Stimulated activated CD4-positive, alpha-beta T cell treated with anti-CD3 and anti-CD28 coated beads, TNF-alpha, amount 100 ng/mL, for 4 hours (primary cell): ENCODE measurements around the gene GNAZ.

ENCODE experiments used
- DNase-seq, 3 experiments: peaks; one replicate each; pipeline ENCODE4 v3.0.0-alpha.2; 2020; ENCODE audit warnings: low read depth in 3 of 3

GNAZ gene

DNA sequence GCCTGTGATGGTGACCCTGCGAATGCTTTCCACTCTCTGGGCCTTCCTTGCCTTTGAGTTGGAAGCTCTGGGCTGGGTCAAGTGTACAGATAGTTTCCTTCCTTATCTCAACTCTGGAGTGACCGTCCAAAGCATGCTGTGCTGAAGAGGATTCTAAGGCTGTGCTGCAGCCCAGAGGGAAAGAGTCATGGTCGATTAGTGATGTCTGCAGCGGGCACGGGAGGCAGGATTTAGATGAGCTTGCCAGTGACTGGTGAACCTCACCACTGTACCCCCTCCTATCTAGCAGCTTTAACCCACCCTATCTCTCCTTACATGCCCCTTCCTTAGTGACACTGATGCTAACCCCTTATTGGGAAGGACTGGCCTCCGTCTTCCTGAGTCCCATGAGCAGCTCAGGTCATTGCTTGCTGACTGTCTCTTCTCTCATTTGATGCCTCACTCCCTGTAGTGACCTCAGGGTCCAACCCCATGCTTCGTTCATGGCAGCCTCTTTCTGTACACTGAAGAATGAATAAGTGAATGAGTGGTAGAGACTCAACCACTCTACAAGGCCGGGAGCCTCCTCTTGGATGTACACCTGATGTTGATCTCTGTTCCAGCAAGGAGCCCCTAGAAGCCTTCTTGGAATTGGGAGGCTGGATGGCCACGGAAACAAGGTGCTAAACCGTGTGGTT is 6.7 kb downstream of the GNAZ start:
- DNase-seq, result no peak

DNA sequence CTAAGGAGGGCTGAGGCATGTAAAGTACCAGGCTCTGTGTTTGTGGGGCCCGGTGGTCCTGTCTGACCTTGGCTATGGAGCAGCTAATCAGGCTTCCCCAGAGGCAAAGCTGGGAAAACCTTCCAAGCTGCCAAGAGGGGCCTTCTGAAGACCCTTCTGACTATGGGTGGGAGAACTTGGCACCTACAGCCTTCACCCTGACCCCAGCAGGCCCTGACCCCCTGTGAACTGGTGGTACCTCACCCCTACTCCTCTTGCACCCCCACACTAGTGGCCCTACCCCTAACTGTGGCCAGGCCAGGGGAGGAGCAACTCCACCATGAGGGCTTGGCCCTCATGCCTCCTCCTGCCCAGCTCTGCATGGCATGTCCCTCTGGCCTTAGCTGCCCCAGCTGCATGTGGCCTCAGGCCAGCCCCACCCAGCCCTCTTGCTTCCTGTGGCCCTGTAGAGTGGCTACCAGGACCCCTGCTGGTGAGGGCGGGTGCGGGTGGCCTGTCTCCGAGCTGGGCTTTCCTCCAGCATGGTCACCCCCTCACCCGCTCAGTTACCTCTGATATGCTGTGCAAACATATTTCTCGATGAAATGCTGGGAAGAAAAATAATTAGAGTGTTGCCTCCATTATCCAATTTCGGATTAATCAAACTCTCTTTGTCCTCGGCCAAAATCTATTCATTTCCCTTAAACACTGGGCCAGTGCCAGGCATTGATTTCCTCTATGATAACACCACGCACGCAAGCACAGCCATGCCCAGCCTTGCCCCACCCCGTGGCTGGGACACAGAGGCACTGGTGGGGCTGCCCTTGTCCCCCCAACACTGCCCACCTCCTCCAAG is 7.5 kb downstream of the GNAZ start:
- DNase-seq, result no peak

DNA sequence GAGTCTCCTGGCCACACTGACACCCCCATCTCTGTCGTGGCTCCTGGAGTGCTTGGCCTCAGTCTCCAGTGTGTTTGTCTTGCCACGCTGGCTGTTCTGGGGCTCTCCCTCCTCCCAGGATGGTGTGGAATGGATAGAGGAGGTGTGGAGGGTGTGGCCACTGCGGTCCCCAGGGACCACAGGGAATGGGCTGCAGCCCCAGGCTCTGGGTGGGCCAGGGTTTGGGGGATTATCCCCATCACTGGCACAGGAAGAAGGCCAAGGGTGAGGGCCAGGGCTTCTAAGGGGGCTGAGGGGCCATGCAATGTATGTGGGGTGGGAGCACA is 8.1 kb downstream of the GNAZ start:
- DNase-seq, result no peak

DNA sequence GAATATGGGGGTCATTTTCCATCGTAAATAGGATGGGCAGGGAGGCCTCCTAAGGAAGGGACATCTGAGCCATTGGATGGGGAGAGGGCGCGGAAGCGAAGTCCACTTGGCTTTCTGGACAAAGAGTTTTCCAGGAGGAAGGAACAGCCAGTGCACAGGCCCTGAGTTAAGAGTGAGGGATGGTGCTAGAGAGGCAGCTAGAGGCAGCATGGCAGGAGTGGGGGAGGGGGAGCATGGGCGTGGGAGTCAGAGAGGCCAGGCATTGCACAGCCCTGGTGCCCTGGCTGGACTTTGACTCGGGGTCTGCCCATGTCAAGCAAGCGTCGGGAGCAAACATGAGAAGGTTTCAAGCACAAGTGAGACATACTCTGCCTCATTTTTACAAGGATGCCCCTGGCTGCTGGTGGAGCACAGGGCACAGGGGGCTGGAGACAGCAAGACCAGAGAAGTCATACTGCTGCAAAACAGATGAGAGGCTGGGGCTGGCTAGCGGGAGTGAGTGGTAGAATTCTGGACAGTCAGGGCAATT is 9.0 kb downstream of the GNAZ start:
- no peak for DNase-seq

DNA sequence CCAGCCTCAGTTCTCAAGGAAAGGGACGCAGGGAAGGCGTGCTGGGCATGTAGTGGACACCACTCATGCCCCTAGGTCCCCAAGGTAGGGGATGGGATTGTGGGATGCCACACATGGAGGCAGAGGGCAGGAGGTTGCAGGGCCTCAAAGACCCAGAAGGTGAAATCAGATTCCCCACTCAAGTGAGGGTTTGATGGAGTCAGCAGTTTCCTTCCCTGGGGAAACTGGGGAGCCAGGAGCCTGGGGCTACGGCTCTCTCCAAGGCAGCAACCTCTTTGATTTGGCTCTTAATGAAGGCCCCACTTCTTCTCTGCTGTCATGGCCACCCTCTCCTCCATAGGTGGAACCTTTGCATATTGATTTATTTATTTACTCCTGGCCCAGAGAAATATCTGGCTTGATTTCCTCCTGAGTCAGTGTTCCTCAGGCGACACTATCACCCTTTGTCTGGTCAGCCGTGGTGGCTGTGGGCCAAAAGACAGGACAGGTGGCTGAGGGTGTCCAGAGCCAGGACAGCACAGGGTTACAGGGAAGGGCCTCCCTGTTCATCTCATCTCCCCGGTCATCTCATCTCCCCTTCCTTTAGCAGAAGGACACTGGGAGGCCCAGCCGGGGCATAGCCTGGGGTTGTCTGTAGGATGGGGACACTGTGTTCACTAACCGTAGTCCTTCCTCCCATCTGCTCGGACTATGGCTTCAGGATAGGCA is 9.6 kb downstream of the GNAZ start:
- no peak for DNase-seq

DNA sequence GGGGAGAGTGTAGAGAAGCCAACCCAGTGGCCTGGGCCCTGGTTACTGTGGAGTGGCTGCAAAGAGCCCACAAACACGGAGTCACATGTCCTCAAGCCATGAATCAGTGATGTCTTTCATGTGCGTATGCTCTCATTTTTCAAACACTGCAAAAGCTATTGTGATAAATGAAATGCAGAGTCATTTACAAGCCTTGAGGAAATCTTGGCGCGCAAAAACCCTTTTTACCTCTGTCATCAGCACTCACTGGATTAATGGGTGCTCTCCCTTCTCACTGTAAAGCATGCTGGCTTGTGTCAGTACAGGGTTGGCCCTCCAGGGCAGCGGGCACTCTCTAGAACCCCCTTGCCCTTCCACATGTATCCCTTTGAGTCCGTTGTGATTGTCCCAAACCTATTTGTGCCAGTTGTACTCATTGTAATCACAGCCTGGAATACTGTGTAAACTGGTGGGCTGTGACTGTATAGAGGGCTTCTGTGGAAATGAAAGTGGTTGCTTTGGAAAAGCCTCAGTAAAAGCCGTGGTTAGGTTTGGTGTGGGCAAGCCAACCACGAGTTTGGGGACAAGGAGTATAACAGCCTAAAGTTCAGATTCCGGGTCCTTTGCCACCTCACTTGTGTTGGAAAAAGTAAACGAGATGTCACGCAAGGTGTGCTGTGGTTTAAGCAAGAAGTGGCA is 10.4 kb downstream of the GNAZ start:
- DNase-seq, result no peak

DNA sequence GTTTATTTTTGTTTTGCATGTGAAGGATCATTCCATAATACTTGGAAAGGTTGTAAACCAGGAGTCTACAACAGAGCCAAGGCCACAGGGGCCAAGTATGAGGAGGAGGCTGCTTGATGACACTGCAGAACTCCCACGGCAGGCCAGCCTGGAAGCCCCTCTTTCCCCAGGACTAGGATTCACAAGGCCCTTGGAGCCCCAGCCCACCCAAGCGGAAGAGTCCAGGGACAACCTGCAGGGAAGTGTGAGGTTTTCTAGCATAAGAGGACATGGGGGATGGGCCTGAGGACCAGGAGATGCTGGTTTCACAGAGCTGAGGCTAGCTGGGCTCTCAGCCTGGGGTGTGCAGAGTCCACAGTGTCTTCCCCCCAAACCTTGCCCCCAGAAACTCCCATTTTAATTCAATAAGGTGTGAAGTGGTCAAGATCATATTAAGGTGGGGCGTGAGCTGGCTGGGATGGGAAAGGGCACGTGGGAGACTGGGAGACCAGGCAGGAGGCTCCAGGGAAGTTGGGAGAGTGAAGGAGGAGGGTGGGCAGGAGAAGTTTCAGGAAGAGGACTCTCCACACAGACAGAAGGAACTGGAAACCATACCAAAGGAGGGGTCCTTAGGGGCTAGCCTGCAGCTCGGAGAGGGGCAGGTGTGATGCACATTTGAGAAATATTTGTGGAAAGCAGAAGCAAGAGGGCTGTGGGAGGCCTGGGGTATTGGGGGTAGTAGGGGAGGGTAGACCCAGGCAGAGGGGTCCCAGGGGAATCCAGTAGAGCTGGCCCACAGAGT is 12.4 kb downstream of the GNAZ start:
- DNase-seq, result no peak

DNA sequence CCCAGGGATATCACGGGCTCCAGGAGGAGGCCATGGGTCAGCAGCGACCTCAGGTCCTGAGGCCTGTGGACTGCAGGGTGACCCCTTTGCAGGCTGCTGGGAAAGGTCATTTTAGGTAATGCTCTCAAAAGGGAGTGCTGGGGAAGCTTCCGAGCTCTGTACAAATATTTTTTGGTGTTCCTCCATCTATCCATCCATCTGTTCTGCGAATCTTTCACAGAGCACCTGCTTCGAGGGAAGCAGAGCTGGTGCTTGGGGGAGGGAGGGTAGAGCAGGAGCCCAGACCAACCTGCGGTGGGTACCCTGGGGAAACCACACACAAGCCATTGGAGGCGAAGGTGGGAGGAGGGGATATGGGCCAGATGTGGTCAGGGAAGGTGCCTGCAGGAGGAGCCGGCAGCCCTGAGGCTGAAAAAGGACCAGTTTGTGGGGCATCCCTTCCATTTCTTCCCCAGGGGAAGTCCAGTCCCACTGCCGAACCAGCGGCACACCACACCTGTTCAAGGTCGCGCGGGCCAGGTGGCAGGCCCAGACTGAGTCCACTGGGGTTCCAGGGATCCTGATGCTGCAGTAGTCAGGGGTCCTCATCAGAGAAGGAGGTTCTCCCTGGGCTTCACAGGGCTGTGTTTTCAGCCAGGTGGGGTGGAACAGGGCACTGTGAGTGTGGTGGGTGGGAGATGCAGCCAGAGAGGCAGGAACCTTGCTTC is 13.1 kb downstream of the GNAZ start:
- no peak for DNase-seq

DNA sequence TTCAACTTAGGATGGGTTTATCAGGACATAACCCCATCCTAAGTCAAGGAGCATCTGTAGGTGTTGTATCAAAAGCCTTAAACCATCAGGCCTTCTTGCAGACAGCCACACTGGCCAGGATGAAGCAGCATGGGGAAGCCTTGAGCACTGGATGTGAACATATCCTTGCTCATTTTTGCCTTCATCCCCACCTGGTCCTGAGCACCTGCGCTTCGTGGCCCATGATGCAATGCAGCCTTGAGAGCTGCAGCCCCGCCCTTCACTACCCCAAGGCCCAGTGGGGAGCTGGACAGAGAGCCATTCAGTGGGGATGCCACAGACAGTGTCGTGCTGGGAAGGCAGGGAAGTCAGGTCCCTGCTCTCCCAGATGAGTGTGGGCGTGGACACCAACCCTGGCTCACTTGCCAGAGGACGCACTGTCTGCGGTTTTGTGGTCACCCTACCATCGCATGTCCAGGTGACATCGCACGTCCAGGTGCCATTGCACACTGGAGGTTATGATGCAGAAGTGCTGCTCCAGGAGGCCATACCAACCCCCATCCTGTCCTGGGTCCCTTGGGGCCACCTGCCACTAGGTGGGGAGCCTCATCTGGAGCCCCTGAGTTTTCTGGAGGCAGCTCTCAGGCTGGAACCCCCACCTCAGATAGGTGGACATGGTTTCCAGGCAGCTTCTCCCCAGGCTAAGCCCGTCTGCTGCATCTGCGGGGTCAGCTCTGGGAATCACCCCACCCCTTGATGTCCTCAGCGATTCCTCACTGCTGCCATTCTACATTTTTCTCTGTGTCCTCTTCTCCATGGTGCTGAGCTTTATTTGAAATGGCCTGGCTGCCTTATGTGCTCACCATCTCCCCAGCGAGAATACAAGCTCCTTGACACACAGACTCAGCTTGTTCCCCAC is 14.4 kb downstream of the GNAZ start:
- no peak for DNase-seq

DNA sequence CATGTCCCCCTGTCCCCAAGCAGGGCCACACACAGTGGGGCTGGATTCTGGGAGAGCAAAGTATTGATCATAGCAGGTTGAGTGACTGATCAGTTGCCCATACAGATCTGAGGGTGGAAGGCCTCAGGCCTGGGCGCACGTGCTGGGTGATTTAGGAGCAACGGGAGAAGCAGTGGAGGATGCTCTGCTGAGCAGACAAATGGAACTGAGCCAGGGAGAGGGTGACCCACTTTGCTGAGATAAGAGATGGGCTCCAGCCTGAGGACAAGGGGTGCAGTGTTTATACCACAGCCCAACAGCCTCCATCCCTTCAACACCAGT is 15.0 kb downstream of the GNAZ start:
- no peak for DNase-seq

DNA sequence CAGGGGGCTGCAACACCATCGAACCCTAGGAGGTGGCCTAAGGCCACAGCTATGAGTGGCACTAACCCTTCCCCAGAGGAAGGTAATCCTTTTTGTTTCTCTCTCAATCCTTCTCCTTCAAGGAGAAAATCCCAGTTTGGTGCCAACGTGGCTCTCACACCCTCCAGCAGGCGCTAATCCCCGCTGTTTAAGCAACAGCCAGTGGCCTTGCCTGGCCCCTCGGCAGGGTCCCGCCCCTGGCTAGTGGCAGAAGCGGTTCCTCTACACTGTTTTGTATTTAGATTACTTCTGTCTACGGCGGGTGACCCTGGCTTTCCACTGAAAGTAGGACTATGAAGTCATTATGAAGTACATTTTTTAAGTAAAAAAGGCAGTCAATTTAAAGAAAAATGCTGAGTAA is 15.5 kb downstream of the GNAZ start:
- DNase-seq, result no peak

DNA sequence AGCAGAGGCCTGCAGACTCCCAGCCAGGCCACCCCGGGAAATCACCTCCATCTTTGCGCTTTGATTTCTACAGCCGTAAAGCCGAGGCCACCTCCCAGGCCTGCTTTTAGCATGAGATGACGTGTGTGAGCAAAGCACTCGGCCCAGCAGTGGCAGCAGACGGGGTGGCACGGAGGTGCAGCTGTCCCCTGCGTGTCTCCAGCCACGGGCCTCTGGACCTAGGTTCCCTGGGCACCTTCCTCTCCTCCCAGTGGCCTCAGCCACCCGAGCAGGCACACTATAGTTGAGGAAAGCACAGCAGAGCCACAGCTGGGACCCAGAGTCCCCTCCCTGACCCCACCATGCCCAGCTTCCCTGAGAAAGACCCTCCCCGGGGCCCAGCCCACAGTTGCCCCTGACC is 15.9 kb downstream of the GNAZ start:
- DNase-seq, result no peak

DNA sequence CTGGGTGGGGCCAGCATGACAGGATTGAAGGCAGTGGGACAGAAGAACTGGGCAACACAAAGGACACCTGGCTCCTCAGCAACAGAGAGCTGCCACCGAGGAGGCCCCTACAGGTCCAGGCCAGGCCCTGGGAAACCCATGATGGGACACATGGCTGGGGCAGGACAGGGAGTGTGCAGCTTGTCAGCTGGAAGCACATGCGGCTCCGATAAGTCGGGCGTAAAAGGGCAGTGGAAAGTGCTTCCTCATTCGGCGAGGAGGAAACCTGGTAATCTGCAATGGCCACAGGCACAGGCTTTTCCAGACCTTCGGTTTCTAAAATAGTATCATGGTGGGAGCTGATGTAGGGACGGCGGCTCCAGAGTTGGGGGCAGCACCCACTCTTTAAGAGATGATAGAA is 16.5 kb downstream of the GNAZ start:
- DNase-seq, result no peak

DNA sequence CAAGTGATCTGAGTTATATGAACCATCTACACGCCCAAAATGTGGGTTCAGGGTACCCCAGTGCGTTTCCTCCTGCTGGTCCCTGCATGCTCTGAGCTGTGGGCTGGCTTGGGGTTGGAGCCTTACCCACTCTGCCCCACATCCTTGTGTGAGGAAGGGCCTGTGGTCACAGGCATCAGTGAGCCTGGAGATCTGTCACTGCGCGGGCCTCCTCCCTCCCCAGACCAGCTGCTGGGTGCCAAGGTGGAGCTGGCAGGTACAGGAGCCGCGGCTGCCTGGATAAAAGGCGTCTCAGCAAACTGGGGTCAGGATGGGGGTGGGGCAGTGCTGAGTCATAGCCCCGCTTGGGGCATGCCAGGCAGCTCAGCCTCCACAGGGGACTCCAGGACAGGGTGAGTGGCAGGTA is 17.9 kb downstream of the GNAZ start:
- no peak for DNase-seq

DNA sequence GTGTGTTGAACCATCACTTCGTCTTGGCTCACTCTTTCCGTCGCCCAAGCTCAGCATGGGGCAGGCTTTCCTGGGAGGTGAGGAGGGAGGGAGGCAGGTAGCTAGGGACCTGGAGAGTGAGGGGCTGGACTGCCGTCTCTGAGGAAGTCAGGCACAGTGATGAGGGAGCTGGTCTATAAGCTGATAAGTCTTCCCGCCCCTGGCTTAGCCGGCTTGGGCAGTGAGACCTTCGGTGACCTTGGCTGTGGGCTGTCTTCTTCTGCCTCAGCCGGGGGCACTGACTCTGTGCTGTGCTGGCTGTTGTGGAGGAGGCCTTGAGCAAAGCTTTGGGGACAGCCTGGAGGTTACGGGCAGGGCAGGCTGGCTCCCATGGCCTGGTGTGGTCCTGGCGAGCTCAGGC is 18.7 kb downstream of the GNAZ start:
- no peak for DNase-seq

DNA sequence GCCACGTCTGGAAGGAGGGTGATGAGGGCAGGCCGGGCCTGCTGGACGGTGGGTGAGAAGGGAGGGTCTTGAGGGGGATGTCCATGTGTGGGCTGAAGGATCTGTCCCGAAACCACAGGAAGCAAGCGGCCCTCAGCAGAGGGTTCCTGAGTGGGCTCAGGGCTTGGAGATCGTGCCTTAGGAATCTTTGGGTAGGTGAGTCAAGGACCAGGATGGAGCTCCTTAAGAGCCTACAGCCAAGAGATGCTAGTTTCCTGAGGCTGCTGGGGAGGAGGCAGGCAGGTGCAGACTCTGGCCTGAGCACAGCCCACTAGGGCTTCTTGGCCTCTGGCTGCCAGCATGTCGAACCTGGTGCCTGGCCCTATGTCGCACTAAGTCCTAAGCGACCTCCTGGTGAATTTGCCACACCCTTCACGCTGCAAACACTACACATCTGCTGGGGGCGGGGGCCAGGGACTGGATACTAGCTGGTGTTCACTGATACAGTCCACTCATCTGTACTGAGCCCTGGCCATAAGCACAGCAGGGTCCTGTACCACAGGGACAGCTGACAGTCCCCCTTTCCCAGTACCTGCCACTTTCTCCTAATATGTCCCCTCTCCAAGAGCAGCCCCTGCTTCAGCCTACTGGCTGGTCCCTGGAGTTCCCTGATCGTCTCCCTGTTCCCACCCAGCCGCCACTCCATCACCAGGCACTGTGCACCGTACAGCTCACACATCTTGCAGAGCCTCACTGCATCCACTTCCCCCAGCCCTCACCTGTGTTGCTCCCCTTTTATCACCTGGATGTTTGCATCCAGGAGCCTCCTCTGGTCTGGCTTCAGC is 19.5 kb downstream of the GNAZ start:
- no peak for DNase-seq

DNA sequence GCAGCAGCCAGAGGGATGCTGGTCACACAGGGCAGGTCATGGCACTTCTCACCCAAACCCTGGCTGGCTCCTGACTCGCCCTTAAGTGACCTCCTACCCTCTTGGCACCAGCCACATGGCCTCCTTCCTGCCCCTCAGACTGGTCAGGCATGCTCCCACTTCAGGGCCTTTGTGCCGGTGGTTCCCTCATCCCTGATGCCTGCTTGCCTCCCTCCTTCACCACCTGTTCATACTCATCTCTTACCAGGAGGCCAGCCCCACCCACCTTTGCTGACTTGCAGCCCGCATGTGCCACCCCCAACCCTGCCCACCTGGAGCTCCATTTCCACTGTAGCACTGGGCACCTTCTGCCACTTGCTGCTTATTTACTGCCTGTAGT is 20.1 kb downstream of the GNAZ start:
- DNase-seq, result no peak

DNA sequence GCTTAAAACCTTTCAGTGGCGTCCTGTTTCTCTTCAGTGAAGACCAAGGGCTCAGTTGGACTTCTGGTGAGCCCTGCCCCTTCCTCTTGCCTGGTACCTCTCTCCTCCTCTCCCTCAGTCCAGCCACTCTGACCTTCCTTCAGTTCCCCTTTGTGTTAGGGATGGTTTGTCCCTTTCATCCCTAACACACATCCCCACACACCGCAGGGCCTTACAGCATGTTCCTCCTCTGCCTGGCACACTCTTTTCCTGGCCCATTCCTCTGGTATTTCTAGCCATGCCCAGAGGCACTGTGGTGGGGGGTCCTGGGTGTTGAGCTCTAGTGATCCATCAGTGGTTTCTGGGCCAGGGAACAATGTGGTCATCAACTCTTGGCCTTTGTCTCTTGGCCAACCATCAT is 21.4 kb downstream of the GNAZ start:
- no peak for DNase-seq
